ENCODE results near the gene CCDC92. TPM values are rescaled to one million over a fixed set of nuclear protein-coding genes. Genes with fewer than 3 reads are reported as not detected.
"Not testable (repeated sequence)": the region's sequence is repeated elsewhere in the genome, so short reads cannot be mapped to it uniquely, and the experiment has no call there.

CCDC92 gene
- polyA plus RNA-seq, 6 donors from 2014 or later: 18.7 to 31.5 (median 23.0) TPM

DNA sequence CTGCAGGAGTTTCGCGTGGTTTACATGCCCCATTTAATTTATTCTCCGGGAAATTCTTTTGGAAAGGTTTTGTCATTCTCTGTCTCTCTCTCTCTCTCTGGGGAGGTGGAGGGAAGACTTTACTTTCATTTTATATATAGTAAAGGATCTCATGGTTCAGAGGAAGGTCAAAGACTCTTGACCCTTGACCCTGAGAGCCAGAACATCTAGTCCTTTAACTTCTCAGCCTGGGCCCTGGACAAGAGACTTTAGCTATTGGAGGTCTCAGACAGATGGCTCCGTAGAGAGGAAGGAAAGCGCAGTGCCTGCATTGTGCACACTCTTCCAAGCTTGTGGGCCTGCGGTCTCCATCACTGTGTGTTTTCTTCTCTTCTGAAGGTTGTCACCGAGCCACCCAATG is 43.7 kb downstream of the CCDC92 start:
- Mint-ChIP-seq H3K4me1 (peaks cover 0 to 4% (median 0%) of the 10 kb centered on the region in 3 donors), H3K4me3 (no peak overlapping the region), H3K36me3 (no peaks in the 10 kb centered on the region), H3K27me3 (peaks cover 5 to 37% (median 11%) of the 10 kb centered on the region in 3 donors), H3K27ac (no peak overlapping the region), H3K9me3 (no peaks in the 10 kb centered on the region)
- DNase-seq: no peak
- ATAC-seq (ENCODE audit: low read depth in 2 of 2): no peak

DNA sequence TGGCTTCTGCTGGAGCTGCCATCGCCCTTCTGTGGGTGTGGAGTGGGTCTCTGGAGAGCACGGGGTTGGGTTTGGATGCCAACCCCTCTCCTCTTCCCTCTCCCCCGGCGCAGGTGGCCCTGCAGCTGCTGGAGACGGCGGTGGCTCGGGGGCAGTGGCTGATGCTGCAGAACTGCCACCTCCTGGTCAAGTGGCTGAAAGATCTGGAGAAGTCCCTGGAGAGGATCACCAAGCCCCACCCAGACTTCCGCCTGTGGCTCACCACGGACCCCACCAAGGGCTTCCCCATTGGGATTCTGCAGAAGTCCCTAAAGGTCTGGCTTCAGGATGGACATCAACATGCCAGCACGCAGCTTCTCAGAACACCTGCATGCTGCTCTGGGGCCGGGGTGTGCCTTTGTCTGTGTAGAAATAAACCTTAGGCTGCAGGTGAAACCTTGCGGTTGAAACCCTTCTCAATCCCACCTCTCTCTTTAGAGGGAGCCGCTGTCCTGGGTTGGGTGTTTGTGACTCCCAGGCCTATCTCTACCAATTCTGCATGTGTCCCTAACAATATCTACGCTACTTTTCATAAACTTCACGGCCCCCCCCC is 44.3 kb downstream of the CCDC92 start:
- Mint-ChIP-seq H3K9me3 (no peaks in the 10 kb centered on the region), H3K27me3 (peaks cover 5 to 42% (median 11%) of the 10 kb centered on the region in 3 donors), H3K4me3 (no peak overlapping the region), H3K36me3 (no peaks in the 10 kb centered on the region), H3K27ac (no peak overlapping the region), H3K4me1 (peaks cover 0 to 4% (median 0%) of the 10 kb centered on the region in 3 donors)
- DNase-seq (no peak), ATAC-seq (ENCODE audit: low read depth in 2 of 2) (no peak)

DNA sequence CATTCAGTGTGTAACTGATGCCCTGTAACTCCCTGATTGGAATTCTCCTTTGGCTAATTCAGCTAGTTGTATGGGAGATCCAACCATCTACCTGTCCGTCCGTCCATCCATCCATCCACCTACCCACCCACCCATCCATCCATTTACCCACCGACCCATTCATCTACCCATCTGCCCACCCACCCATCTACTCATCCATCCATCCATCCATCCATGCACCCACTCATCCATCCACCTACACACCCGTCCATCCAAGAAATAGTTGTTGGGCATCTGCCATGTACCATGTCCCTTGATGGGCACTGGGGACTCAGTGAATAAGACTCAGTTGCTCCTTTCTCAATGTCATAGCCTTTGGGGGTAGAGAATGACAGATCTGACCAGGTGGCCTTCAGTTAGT is 48.1 kb downstream of the CCDC92 start:
- Mint-ChIP-seq H3K27ac (no peak overlapping the region), H3K4me3 (no peak overlapping the region), H3K9me3 (no peaks in the 10 kb centered on the region), H3K4me1 (peaks cover 0 to 4% (median 0%) of the 10 kb centered on the region in 3 donors), H3K36me3 (no peaks in the 10 kb centered on the region), H3K27me3 (peaks cover 5 to 48% (median 11%) of the 10 kb centered on the region in 3 donors)
- DNase-seq: no peak
- no peak for ATAC-seq (ENCODE audit: low read depth in 2 of 2)

DNA sequence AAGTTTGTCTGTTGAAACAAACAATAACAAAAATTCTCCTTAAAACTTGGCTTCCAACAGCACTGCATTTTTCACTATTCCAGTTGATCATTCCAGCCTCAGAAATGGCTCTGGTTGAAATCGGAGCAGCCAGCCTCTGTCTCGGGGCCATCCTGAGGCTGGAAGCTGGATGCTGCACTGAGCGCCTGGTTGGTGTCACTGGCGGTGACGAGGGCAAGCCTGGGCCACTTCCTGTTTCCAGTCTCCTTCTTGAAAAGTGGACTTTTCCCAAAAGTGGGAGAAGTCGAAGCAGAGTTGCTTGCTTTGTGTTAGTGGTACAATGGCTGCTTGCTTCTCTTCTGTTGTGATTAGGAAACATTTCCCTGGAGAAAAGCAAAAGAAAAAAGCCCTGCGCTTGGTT is 48.7 kb downstream of the CCDC92 start:
- H3K9me3 Mint-ChIP-seq: no peaks in the 10 kb centered on the region
- H3K36me3 Mint-ChIP-seq: no peaks in the 10 kb centered on the region
- DNase-seq (no peak), ATAC-seq (ENCODE audit: low read depth in 2 of 2) (no peak)
- peaks cover 5 to 42% (median 11%) of the 10 kb centered on the region in 3 donors for H3K27me3 Mint-ChIP-seq
- peaks cover 0 to 4% (median 0%) of the 10 kb centered on the region in 3 donors for H3K4me1 Mint-ChIP-seq
- H3K27ac Mint-ChIP-seq: no peak overlapping the region
- H3K4me3 Mint-ChIP-seq: no peak overlapping the region

DNA sequence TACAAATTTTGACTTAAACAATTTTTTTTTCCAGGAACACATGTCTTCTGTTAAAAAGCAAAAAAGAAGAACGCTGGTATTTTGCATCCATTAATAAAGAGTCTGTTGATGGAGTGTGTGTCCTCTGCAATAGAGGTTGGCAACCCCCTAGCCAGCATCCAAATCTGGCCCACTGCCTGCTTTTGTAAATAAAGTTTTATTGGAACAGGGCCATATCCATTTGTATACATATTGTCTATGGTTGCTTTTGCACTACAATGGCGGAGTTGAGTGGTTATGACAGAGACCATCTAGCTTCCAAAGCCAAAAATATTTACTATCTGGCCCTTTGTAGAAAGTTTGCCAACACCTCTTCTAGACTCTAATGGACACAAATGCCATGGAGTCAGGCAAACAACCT is 49.6 kb downstream of the CCDC92 start:
- Mint-ChIP-seq H3K36me3 (no peaks in the 10 kb centered on the region), H3K27me3 (peaks cover 5 to 36% (median 11%) of the 10 kb centered on the region in 3 donors), H3K27ac (no peak overlapping the region), H3K9me3 (no peaks in the 10 kb centered on the region), H3K4me1 (no peaks in the 10 kb centered on the region), H3K4me3 (no peak overlapping the region)
- no peak for DNase-seq
- no peak for ATAC-seq (ENCODE audit: low read depth in 2 of 2)

DNA sequence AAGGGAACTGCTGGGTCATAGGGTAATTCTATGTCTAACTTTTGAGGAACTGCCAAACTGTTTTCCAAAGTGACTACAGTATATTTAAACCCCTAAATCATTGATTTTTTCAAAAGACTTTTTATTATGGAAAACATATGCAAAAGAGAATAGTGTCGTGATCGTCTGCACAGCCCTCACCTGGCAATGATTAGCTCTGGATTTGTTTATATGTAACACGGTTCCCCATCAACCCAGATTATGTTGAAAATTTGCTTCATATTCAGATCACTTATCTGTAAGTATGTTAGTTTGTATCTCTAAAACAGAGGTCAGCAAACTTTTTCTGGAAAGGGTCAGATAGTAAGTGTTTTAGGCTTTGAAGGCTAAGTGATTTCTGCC is 52.7 kb downstream of the CCDC92 start:
- ATAC-seq (ENCODE audit: low read depth in 2 of 2) (no peak), DNase-seq (no peak)
- Mint-ChIP-seq H3K4me3 (no peak overlapping the region), H3K4me1 (no peaks in the 10 kb centered on the region), H3K27me3 (peaks cover 3 to 36% (median 32%) of the 10 kb centered on the region in 3 donors), H3K36me3 (no peaks in the 10 kb centered on the region), H3K27ac (no peak overlapping the region), H3K9me3 (no peaks in the 10 kb centered on the region)

DNA sequence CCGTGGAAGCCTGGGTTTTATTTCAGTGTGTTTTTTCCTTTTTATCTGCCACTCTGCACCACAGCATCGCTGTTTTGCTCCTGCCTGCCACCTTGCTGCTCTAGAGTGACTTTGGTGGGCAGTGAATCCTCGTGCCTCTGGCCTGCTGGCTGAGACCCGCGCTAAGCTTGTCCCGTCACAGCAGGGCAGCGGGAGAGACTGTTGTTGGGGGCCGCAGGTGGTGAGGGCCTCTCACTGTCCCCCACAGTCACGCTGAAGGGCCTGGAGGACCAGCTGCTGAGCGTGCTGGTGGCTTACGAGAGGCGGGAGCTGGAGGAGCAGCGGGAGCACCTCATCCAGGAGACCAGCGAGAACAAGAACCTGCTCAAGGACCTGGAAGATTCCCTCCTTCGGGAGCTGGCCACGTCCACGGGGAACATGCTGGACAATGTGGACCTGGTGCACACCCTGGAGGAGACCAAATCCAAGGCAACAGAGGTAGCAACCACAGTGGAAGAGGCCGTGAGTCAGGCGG is 55.2 kb downstream of the CCDC92 start:
- H3K4me3 Mint-ChIP-seq: peak overlapping the region in 2 of 8 donors; percentile 38 to 68
- H3K27ac Mint-ChIP-seq: no peak overlapping the region
- ATAC-seq (ENCODE audit: low read depth in 2 of 2) (no peak), DNase-seq (no peak)
- no peaks in the 10 kb centered on the region for H3K9me3 Mint-ChIP-seq
- H3K4me1 Mint-ChIP-seq: no peaks in the 10 kb centered on the region
- peaks cover 0 to 21% (median 12%) of the 10 kb centered on the region in 3 donors for H3K27me3 Mint-ChIP-seq
- H3K36me3 Mint-ChIP-seq: no peaks in the 10 kb centered on the region

DNA sequence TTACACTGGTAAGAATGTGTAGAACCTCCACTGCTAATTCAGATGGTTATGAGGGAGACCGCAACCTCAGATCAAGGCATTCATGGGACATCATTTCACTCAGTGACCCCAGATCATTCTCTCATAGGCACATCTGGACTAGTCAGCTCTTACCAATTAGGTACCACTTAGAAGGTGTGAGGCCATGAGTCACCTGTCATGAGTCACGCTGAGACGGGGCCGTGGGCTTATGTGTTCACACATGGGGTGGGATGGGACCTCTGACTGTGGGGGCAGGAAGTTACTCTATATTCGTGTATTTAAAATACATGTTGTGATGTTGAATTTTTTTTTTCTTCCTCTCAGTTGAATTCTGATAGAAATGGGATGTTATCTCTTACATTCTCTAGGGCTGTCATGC is 55.9 kb downstream of the CCDC92 start:
- Mint-ChIP-seq H3K4me1 (no peaks in the 10 kb centered on the region), H3K36me3 (no peaks in the 10 kb centered on the region), H3K27me3 (peaks cover 0 to 21% (median 12%) of the 10 kb centered on the region in 3 donors), H3K4me3 (no peak overlapping the region), H3K27ac (no peak overlapping the region), H3K9me3 (no peaks in the 10 kb centered on the region)
- ATAC-seq (ENCODE audit: low read depth in 2 of 2) (no peak), DNase-seq (no peak)

DNA sequence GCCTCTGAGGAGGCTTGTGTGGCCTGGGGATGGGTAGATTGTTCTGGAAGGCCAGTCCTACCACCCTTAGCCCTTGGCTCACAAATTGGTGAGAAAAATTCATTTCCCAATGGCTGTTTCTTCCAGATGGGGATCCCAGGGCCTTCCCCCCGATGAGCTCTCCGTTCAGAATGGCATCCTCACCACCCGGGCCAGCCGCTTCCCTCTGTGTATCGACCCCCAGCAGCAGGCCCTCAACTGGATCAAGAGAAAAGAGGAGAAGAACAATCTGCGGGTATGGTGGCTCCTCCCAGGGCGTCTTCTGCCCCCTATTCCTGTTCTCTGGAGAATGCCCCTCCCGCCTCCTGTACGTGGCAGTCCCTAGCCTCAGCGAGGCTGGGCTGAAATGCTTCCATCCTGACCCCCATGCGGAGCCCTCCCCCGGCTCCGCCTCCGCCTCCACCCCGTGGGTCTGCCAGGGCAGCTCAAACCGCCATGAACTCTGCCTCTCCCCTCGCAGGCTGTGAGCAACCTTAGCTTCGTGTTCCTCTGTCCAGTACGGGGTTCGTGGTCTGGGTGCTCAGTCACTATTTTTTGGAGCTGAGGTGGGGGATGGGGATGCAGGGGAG is 57.8 kb downstream of the CCDC92 start:
- Mint-ChIP-seq H3K36me3 (no peaks in the 10 kb centered on the region), H3K4me1 (peaks cover 0 to 12% (median 0%) of the 10 kb centered on the region in 3 donors), H3K9me3 (no peaks in the 10 kb centered on the region), H3K4me3 (no peak overlapping the region), H3K27ac (peak overlapping the region in 1 of 6 donors; percentile 70), H3K27me3 (peaks cover 0 to 21% (median 12%) of the 10 kb centered on the region in 3 donors)
- DNase-seq (no peak), ATAC-seq (ENCODE audit: low read depth in 2 of 2) (no peak)

DNA sequence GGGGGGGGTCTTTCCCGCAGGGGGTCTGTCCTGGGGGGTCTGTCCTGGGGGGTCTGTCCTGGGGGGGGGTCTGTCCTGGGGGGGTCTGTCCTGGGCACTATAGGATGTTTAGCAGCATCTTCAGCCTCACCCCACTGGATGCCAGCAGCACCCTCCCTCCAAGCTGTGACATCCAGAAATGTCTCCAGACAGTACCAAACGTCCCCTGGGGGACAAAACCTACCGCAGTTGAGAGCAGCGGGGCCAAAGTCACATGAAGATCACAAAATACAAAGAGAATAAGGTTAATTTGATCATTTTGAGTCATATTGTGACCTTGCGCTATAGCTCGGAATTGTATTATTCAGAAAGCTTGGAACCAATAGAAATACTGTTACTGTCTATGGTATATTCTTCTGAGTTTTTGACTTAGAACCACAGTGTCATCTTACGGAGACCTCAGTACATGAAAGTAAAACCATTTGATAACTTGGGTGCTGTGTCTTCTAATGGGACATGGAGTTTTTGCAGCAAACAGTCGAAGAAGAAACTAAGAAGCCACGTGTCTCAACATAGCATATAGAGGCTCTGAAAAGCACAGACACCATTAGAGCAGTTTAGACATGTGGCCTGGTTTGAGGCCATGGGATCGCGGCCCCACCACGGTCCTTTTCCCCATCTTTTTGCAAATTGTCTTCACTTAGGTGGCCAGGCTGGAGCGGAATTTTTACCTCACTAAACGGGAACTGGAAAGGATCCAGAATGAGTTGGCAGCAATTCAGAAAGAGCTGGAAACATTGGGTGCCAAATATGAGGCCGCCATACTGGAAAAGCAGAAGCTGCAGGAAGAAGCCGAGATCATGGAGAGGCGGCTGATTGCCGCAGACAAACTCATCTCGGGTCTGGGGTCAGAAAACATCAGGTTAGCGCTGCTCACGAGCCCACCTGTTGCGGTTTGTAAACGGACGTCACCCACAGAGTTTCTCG is 59.9 kb downstream of the CCDC92 start:
- no peak for DNase-seq
- no peak overlapping the region for H3K4me3 Mint-ChIP-seq
- H3K27ac Mint-ChIP-seq: peak overlapping the region in 2 of 6 donors; percentile 21 to 89
- no peaks in the 10 kb centered on the region for H3K36me3 Mint-ChIP-seq
- ATAC-seq (ENCODE audit: low read depth in 2 of 2): no peak
- peaks cover 0 to 12% (median 0%) of the 10 kb centered on the region in 3 donors for H3K4me1 Mint-ChIP-seq
- peaks cover 0 to 21% (median 12%) of the 10 kb centered on the region in 3 donors for H3K27me3 Mint-ChIP-seq
- H3K9me3 Mint-ChIP-seq: no peaks in the 10 kb centered on the region

DNA sequence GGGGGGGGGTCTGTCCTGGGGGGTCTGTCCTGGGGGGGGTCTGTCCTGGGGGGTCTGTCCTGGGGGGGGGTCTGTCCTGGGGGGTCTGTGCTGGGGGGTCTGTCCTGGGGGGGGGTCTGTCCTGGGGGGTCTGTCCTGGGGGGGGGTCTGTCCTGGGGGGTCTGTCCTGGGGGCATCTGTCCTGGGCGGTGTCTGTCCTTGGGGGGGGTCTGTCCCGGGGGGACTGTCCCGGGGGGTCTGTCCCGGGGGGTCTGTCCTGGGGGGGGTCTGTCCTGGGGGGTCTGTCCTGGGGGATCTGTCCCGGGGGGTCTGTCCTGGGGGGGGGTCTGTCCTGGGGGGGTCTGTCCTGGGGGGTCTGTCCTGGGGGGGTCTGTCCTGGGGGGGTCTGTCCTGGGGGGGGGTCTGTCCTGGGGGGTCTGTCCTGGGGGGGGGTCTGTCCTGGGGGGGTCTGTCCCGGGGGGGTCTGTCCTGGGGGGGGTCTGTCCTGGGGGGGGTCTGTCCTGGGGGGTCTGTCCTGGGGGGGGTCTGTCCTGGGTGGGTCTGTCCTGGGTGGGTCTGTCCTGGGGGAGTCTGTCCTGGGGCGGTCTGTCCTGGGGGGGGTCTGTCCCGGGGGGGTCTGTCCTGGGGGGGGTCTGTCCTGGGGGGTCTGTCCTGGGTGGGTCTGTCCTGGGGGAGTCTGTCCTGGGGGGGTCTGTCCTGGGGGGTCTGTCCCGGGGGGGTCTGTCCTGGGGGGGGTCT is 60.8 kb downstream of the CCDC92 start:
- H3K4me1 Mint-ChIP-seq: peaks cover 0 to 12% (median 0%) of the 10 kb centered on the region in 3 donors
- not testable (repeated sequence) for H3K36me3 Mint-ChIP-seq; DNase-seq; H3K9me3 Mint-ChIP-seq; ATAC-seq (ENCODE audit: low read depth in 2 of 2); H3K27ac Mint-ChIP-seq; H3K4me3 Mint-ChIP-seq
- H3K27me3 Mint-ChIP-seq: peaks cover 0 to 15% (median 6%) of the 10 kb centered on the region in 3 donors

DNA sequence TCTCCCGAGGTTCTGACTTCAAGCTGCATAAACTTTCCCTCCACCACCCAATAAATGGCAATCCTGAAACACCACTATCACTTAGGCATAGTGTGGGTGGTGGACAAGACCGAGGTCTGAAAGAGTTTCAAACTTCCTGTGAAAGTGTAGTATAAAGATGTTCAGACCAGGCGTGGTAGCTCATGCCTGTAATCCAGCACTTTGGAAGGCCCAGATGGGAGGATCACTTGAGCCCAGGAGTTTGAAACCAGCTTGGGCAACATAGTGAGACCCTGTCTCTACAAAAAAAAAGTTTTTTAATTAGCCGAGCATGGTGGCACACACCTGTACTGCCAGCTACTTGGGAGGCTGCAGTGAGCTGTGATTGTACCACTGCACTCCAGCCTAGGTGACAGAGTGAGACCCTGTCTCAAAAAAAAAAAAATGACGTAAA is 61.9 kb downstream of the CCDC92 start:
- no peaks in the 10 kb centered on the region for H3K36me3 Mint-ChIP-seq
- peaks cover 0 to 12% (median 0%) of the 10 kb centered on the region in 3 donors for H3K4me1 Mint-ChIP-seq
- ATAC-seq (ENCODE audit: low read depth in 2 of 2) (peak; percentile 43 to 50), DNase-seq (no peak)
- H3K4me3 Mint-ChIP-seq: peak overlapping the region in 2 of 8 donors; percentile 21 to 62
- peaks cover 0 to 5% (median 0%) of the 10 kb centered on the region in 3 donors for H3K27me3 Mint-ChIP-seq
- peak overlapping the region in 4 of 6 donors; percentile 35 to 91 (median 75) for H3K27ac Mint-ChIP-seq
- H3K9me3 Mint-ChIP-seq: no peaks in the 10 kb centered on the region

DNA sequence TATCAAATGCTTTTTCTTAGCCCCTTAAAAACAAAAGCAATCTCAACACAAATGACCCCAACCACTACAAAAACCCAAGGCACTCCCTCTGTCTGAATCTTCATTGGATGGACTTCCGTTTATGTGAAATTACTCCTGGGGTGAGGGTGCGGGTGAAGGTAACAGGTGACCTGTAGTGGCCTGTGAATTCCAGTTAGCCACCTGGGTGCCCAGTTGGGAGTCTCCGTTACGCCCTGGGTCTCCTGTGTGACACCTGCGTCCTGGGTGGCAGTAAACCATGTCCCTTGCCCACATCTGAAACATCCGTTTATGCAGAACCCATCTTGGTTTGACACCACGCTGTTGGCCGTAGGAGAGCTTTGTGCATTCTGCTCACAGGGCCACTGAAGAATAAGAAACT is 62.6 kb downstream of the CCDC92 start:
- Mint-ChIP-seq H3K36me3 (no peaks in the 10 kb centered on the region), H3K27ac (peak overlapping the region in 3 of 6 donors; percentile 8 to 44 (median 35)), H3K4me1 (peaks cover 6 to 12% (median 7%) of the 10 kb centered on the region in 3 donors), H3K27me3 (no peaks in the 10 kb centered on the region), H3K9me3 (no peaks in the 10 kb centered on the region), H3K4me3 (no peak overlapping the region)
- no peak for DNase-seq
- ATAC-seq (ENCODE audit: low read depth in 2 of 2): peak in 1 of 2 donors; percentile 43

All from naive B cell (primary cell).